HG02623 (cell line): ENCODE measurements around the gene C16orf46.
A peak's percentile ranks its signal among the peaks of the same experiment; 100 is the strongest.
"Not testable (repeated sequence)": the region's sequence is repeated elsewhere in the genome, so short reads cannot be mapped to it uniquely, and the experiment has no call there.

ENCODE experiments used
- ATAC-seq: cut with Tn5 transposase; IDR thresholded peaks from one replicate; pipeline ENCODE4 v1.9.1; 2021; ENCODE audit warnings: moderate library complexity; ENCODE audit not compliant: unreplicated experiment

The C16orf46 gene, protein sequence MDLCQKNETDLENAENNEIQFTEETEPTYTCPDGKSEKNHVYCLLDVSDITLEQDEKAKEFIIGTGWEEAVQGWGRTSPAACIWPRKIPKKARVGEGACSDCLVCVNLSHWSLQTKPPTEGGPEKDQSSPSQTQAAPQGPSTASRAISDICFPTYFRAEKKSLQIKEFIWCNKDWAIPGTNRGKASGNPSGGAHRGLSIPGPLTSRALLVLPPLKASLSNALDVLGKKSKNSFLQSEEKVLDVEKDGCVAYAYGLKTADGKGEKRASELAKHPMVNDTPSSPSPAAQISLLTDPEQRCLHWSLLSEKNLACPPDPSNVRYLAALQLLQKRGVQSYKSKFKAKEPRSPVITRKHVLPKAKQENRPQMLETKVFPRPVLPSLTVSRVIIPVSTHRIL

DNA sequence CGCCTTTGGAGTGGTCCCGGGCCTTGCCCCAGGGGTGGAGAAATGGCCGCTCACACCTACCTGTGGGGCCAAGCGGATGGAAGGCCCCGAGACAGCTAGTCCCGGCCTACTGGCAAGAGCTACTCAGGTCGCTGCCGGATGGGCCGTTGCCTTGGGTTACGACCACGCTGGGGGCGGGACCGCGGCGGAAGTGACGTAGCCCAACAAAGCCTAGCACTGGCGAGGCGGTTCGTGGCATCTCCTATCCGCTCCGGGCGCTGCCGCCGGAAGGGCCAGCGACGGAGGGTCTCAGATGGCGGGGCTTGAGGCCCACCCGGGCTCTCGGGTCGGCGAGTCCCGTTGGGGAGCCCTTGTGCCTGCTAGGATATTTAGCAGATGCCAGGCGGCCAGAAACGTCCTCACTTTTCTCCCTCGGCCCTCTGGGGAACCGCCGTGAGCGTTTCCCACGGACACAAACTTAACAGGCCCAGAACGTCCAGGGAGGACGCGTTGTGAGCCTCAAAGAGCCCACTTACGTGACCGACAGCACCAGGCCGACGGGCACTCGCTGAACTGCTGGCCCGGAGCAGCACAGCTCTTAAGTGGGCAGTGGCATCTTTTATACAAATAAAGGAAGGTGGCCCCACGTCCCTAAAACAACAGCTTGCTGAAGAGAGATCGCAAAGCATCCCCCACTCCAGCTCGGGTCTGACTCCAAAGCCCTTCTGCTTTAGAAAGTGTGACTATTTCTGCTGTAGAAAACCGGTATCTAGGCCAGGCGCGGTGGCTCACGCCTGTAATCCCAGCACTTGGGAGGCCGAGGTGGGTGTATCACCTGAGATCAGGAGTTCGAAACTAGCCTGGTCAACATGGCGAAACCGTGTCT, at the start of gene C16orf46:
Gene C16orf46, minus strand, starts transcription at position 163 of the 865 bp plus-strand sequence. CDS start 13,283 bp downstream, outside the sequence.
- ATAC-seq: peak; percentile 93

DNA sequence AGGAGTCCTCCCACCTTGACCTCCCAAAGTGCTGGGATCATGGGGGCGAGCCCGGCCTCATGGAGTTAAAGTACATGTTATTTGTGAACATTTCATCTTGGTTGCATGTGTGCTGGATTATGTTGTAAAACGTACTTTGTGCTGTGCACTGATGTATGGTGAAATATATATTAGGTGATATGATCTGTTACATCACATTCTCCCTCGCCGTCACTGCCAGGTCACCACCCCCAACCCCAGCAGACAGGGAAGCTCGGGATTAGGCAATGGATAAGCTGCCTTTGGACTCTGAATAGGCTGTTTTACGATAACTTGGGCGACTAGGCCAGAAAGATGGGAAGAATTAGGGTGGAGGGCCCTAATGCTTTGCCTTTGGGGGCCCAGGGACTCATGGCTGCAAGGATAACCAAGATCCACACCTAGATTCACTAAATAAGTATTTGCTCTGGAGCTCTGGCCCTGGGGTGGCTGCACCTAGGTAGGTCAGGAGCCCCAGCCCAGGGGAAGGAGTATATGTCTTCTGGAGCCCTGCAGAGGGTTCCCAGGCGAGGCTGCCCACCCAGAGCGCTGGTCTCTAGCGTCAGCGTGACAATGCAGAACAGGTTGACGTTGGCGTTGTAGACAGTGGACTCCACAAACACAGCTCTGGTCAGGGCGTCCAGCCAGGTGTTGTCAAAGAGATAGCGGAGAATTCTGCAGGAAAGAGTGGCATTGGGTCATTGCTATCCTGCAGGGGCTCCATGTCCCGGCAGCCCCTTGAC, 46.2 kb upstream of the C16orf46 start:
- no peak for ATAC-seq

DNA sequence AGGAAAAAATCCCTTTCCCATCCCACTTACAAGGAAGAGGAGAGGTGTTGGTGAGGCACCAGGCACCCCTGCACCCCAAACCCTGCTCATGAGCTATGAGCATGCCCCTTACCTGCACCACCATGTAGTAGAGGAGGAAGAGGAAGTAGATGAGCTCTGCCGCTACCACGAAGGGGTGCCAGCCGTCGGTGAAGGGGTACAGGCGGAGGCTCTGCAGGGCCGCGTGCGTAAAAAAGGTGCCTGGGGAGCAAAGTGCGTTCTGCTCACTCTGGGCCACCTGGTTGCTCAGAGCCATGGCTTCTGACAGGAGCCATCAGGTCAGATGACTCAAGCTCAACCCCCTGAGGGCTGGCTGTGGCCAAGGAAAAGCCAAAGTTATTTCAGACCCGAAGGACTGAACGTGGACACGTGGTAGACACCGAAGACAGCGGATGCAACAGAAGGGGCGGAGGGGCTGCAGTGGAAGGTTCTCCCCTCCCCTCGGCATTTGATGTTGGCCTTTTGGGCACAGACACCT, 44.5 kb upstream of the C16orf46 start:
- no peak for ATAC-seq

DNA sequence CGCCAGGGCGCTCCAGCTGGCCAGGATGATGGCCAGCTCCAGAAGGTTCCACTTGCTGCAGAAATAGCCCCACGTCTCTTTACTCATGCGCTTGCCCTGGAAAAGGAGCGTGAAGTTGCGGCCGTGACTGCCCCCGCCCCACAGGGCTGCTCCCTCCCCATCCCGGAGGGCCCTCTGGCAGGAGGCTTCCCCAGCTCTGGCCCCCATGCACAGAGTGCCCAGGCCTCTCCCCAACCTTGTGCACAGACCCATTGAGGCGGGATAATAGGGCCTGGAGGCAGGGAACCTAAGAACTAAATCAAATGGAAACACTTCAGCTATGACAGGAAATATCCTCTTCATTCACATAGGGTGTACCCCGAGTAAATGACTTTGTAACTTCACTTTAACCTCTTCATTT, 40.4 kb upstream of the C16orf46 start:
- ATAC-seq: no peak

DNA sequence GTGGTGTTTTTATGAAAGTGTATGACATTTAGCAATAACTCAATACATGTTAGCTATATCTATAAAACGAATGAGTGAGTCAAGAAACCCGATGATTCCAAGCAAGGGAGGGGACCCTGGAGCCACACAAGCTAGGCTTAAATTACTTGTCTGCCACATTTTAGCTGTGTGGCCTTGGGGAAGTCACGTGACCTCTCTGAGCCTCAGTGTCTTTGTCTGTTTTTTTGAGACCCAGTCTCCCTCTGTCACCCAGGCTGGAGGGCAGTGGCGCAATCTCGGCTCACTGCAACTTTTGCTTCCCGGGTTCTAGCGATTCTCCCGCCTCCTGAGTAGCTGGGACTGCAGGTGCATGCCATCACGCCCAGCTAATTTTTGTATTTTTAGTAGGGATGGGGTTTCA, 39.2 kb upstream of the C16orf46 start:
- ATAC-seq: no peak

DNA sequence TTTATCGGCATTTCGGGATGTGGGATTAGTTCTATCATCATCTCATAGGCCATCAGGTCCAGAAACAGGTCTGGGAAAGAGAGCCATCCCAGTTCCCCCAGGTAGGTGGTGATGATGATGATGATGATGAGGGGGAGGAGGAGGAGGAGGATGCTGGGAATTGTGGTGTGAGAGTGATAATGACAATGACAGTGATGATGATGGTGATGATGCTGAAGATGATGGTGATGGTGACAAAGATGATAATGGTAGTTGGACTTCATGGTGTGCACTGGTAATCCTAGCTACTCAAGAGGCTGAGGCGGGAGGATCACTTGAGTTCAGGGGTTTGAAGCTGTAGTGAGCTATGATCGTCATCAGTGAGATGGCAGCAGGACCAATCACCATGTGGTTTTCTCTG, 35.4 kb upstream of the C16orf46 start:
- no peak for ATAC-seq

DNA sequence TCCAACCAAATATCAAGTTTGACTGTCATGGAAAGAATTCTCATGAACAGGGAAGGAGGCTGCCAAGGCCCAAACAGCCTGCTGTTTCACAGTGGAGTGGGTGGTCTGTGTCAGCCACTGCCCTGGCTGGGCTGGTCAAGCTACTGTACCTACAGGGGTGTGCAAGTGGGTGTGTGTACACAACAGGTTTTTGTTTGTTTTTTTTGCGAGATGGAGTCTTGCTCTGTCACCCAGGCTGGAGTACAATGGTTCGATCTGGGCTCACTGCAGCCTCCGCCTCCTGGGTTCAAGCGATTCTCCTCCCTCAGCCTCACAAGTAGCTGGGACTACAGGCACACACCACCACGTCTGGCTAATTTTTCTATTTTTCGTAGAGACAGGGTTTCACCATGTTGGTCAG, 32.2 kb upstream of the C16orf46 start:
- ATAC-seq: not testable (repeated sequence)

DNA sequence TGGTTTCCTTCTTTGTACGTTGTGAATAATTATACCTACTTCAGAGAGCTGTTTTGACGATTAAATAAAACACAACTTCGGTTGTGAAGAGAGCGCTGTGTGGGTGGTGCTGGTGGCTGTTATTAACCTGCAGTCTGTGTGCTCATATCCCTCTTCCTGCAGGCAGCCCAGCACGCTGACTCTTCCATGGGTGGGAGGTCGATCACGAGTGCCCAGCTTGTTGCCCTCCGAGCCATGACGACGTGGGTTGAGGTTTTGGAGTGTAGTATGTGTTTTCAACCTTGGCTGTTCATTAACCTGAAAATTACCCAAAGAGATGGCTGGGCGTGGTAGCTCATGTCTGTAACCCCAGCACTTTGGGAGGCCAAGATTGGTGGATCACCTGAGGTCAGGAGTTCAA, 30.5 kb upstream of the C16orf46 start:
- ATAC-seq: no peak

DNA sequence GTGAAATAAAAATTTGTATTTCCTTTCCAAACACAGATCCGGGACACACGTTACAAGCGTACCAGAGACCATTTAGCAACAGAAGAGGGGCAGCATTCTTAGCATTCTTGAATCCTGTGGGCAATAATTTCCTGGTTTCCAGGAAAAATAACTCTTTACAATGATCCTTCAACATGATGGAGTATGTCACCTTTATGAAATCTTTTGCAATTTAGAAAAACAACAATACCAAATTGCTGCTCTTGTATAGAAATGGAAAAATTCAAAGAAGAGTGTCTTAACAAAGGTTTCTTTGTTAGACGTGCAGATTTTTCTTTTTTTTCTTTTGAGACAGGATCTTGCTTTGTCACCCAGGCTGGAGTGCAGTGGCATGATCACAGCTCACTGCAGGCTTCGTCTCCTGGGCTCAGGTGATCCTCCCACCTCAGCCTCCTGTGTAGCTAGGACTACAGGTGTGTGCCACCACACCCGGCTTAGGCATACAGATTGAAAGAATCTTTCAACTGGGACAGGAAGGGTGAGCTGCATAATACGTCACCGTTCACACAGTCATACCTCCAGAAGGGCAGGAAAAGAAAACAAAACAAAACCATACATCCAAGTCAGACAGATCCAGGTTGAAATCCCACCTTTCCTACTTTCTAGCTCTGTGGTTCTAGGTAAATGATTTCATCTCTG, 29.9 kb upstream of the C16orf46 start:
- ATAC-seq: no peak

DNA sequence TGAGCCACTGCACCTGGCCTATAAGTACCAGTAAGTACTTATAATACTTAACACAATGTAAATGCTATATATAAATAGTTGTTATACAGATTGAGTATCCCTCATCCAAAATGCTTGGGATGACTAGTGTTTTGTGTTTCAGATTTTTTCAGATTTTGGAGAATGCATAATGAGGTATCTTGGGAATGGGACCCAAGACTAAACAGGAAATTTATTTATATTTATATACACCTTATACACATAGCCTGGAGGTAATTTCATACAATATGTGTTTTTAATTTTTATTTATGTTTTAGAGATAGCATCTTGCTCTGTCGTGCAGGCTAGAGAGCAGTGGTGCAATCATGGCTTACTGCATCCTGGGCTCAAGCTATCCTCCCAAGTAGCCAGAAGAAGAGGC, 28.9 kb upstream of the C16orf46 start:
- ATAC-seq: no peak

DNA sequence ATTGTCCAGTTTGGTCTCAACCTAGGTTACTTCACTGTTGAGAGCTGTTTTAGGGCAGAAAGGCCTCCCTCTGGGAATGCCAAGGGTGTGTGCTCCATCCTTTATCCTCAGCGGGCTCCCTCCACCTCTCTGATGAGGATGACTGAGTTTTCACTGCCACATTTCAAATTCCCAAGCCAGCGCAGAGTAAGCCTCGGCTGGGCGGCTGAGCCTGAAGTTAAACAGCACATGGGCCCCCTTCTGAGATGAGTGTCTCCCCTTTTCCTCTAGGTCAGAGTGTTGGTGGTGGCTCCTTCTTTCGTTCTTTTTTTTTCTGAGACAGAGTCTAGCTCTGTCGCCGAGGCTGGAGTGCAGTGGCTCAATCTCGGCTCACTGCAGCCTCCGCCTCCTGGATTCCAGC, 24.7 kb upstream of the C16orf46 start:
- no peak for ATAC-seq

DNA sequence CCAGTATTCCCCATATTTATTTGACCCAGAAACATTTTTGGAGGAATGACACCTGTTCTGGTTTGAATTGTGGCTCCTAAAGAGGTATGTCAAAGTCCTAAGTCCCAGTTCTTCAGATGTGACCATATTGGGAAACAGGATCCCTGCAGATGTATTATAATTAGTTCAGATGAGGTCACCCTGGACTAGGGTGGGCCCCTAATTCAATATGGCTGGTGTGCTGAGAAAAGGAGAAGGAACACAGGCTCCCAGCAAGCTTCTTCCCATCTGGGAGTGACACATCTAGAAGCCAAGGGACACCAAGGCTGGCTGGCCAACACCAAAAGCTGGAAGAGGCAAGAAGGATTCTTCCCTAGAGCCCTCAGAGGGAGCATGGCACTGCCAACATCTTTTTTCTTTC, 22.9 kb upstream of the C16orf46 start:
- no peak for ATAC-seq

DNA sequence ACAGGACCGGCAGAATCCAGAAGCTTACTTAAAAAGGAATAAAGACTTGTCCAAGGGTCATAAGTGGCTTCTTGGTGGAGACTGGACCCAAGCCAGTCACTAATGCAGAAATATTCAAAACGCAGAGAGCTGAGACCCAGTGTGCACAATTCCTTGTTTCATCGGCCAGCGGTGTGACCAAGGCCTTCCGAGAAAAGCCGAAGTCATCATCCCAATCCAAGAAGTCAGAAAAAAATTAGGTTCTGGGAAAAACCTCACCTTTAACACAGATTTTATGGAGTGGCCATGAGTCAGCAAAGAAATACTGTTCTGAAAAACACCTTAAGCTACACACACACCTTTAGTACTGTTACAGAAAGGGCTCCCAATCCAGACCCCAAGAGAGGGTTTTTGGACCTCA, 20.2 kb upstream of the C16orf46 start:
- ATAC-seq: no peak

DNA sequence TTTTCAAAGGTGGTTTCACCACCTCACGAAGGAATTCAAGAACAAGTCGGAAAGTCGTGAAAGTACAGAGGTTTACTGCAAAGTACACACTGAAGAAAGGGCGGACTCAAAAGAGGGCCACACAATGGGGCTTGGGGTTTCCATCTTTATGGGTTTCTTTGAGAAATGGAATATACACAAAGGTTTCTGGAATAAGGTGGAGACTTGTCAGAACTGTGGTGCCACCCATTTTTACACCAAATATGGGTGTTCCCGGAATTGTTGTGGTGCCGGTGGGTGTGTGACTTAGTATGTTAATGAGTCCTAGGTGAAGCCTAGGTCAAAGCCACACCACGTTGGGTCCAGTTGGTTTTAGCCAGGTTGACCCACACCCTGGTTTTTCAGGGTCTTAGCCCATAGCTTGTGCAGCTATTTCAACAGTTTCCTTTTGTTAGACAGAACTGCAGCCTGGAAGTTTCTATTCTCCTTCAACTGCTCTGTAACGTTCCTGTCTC, 19.7 kb upstream of the C16orf46 start:
- ATAC-seq: no peak

DNA sequence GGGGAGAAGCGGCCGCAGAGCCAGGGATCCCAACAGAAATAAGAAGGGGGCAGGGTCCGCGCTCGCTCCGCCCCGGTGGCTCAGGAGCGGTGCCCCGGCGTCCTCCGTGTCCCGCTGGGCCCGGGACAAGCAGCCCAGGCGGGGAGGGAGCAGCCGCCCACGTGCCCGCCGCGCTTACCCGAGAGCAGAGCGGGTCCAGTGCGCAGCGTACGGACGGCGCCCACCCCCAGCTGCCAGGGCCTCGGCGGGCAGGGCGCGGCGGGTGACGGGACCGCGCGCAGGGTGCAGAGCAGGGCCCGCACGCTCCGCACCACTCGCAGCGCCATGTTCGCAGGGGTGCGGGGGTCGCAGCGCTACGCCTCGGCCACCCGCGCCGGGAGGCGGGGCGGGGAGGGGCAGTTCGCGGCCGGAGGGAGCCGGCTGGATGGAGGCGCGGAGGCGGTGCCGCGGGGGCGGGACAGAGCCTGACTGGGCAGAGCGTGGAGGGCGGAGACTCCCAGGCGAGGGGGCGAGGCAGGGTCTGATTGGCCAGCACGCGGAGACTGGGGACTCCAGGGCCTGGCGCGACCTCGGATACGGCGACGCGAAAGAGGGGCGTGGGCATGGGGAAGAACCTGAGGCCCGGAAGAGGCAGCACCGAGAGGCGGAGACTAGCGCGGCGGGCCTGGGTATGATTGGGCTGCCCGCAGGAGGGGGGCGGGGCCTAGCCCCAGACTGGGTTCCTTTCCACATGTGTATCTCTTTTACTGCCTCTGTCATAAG, 19.1 kb upstream of the C16orf46 start, which contains the start of gene GCSH:
Gene GCSH, minus strand, starts transcription at position 443 of the 762 bp plus-strand sequence. Its CDS starts 117 bp downstream, at position 326.
- peak; percentile 98 for ATAC-seq

DNA sequence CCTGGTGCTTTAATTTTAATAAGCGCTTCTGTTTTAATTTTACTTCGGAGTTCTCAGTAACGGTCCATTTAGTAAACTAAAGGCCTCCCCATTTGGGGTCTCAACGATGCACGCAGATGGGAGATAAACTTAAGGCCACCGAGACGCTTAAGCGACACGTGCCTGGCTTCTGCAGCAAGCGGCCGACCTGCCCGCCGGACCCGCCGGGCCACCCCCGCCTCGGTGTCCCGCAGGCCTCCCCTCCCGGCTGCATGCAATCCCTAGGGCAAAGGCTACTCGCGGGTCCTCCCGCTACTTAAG, 18.6 kb upstream of the C16orf46 start:
- no peak for ATAC-seq

DNA sequence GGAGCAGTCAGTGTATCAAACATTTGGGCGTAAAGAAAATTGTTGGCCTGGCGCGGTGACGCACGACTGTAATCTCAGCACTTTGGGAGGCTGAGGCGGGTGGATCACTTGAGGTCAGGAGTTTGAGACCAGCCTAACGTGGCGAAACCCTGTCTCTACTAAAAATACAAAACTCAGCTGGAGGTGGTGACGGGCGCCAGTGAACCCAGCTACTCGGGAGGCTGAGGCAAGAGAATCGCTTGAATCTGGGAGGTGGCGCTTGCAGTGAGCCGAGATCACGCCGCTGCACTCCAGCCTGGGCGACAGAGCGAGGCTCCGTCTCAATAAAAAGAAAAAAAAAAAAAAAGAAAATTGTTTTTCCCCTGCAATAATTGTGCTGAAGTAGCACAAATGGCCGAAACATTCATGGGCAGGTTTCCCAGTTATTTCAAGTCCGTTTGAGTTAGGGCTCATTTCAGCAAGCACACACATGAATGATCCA, 17.8 kb upstream of the C16orf46 start:
- ATAC-seq: no peak

DNA sequence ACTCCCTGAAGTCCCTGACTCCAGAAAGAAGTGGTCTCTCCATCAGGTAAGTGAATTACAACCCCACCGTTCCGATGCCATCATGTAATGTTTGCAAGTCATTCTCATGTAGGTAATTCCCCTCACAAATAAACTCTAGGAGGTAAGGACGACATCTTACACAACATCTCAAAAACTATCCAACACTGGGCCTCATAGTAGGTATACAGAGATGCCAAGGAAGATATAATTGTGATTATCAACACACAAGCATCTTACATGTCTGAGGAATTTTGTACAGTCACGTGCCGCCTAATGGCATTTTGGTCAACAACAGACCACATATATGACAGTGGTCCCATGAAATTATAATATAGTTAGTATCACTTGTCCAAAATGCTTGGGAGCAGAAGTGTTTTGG, 11.8 kb upstream of the C16orf46 start:
- no peak for ATAC-seq

DNA sequence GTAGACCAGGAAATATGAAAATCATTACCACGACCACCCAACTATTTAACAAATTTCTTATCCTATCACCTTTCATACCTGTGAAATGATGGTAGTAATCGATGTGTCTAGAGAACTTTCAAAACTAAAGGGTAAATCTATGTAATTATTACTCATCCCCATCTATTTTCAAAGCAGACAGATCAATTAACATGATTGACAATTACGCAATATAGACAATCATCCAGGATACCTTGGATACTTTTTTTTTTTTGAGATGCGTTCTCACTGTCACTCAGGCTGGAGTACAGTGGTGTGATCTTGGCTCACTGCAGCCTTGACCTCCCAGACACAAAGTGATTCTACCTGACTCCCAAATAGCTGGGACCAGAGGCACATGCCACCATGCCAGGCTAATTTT, 4.0 kb upstream of the C16orf46 start:
- no peak for ATAC-seq

DNA sequence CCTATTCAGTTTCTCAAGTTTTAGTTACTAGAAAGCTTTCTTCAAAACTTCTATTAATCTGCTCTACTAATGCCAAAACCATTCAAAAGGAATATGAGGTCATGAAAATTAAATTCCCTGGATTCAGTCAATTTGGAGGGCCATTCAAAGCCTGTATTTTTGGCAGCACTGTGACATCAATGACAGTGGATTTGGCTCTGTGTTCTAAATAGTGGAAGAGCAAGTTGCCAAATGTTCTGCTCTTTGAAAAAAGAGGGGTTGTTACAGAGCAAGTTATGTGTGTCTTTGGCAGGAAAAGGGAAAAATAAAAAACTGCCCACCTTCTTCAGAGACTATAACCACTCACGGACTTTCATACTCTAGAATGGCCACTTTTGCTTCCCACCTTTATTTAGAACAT, 3.2 kb upstream of the C16orf46 start:
- ATAC-seq: no peak
